ENCODE results near the gene SOCS2.

The SOCS2 gene

GRCh38 chr12:93572712-93573551 lies 457 bp downstream of the SOCS2 start:
- DNase-seq (ENCODE audit: insufficient read length, low spot score): peak; percentile 23
- TF ChIP-seq TAF1 (IDR thresholded peaks at IDR 0.05; ENCODE audit: low read depth, low read length) (no peak), PAX5 (IDR thresholded peaks at IDR 0.05; ENCODE audit: insufficient read depth, low read length, severe bottlenecking) (no peak), POLR2AphosphoS5 (IDR thresholded peaks at IDR 0.05; ENCODE audit: low read depth, low read length) (no peak), SPI1 (IDR thresholded peaks at IDR 0.05; ENCODE audit: low read depth, low read length) (no peak), POLR2A (IDR thresholded peaks at IDR 0.05; ENCODE audit: low read depth, low read length) (no peak), POU2F2 (IDR thresholded peaks at IDR 0.05; ENCODE audit: low read depth, low read length) (no peak)

GRCh38 chr12:93573552-93574223 lies 1.2 kb downstream of the SOCS2 start:
- DNase-seq (ENCODE audit: insufficient read length, low spot score) (no peak), FAIRE-seq (peak; percentile 26)
- TF ChIP-seq POLR2AphosphoS5 (IDR thresholded peaks at IDR 0.05; ENCODE audit: low read depth, low read length) (no peak), POLR2A (IDR thresholded peaks at IDR 0.05; ENCODE audit: low read depth, low read length) (no peak), POU2F2 (IDR thresholded peaks at IDR 0.05; ENCODE audit: low read depth, low read length) (no peak), PAX5 (IDR thresholded peaks at IDR 0.05; ENCODE audit: insufficient read depth, low read length, severe bottlenecking) (no peak), SPI1 (IDR thresholded peaks at IDR 0.05; ENCODE audit: low read depth, low read length) (no peak), TAF1 (IDR thresholded peaks at IDR 0.05; ENCODE audit: low read depth, low read length) (no peak)

More at GRCh38 chr12:93572712-93573551, 457 bp downstream of the SOCS2 start:
- FAIRE-seq: no peak

GRCh38 chr12:93577222-93577621 lies 4.7 kb downstream of the SOCS2 start:
- TF ChIP-seq POLR2A (IDR thresholded peaks at IDR 0.05; ENCODE audit: low read depth, low read length) (no peak), TAF1 (IDR thresholded peaks at IDR 0.05; ENCODE audit: low read depth, low read length) (no peak), POLR2AphosphoS5 (IDR thresholded peaks at IDR 0.05; ENCODE audit: low read depth, low read length) (no peak), POU2F2 (IDR thresholded peaks at IDR 0.05; ENCODE audit: low read depth, low read length) (no peak), PAX5 (IDR thresholded peaks at IDR 0.05; ENCODE audit: insufficient read depth, low read length, severe bottlenecking) (no peak), SPI1 (IDR thresholded peaks at IDR 0.05; ENCODE audit: low read depth, low read length) (no peak)
- FAIRE-seq (no peak), DNase-seq (ENCODE audit: insufficient read length, low spot score) (no peak)

- TF ChIP-seq POLR2A (IDR thresholded peaks at IDR 0.05; ENCODE audit: low read depth, low read length): no peak
- DNase-seq (ENCODE audit: insufficient read length, low spot score): no peak
Observed at GRCh38 chr12:93578221-93578620, 5.7 kb downstream of the SOCS2 start.

GRCh38 chr12:93580682-93581081 lies 8.2 kb downstream of the SOCS2 start:
- FAIRE-seq (no peak), DNase-seq (ENCODE audit: insufficient read length, low spot score) (no peak)
- TF ChIP-seq TAF1 (IDR thresholded peaks at IDR 0.05; ENCODE audit: low read depth, low read length) (no peak), POLR2AphosphoS5 (IDR thresholded peaks at IDR 0.05; ENCODE audit: low read depth, low read length) (no peak), POLR2A (IDR thresholded peaks at IDR 0.05; ENCODE audit: low read depth, low read length) (no peak), POU2F2 (IDR thresholded peaks at IDR 0.05; ENCODE audit: low read depth, low read length) (no peak), PAX5 (IDR thresholded peaks at IDR 0.05; ENCODE audit: insufficient read depth, low read length, severe bottlenecking) (no peak), SPI1 (IDR thresholded peaks at IDR 0.05; ENCODE audit: low read depth, low read length) (no peak)

More at GRCh38 chr12:93578221-93578620, 5.7 kb downstream of the SOCS2 start:
- FAIRE-seq: no peak

- DNase-seq (ENCODE audit: insufficient read length, low spot score): no peak
- FAIRE-seq: no peak
- TF ChIP-seq POLR2AphosphoS5 (IDR thresholded peaks at IDR 0.05; ENCODE audit: low read depth, low read length) (no peak), PAX5 (IDR thresholded peaks at IDR 0.05; ENCODE audit: insufficient read depth, low read length, severe bottlenecking) (no peak), POLR2A (IDR thresholded peaks at IDR 0.05; ENCODE audit: low read depth, low read length) (no peak), TAF1 (IDR thresholded peaks at IDR 0.05; ENCODE audit: low read depth, low read length) (no peak), SPI1 (IDR thresholded peaks at IDR 0.05; ENCODE audit: low read depth, low read length) (no peak), POU2F2 (IDR thresholded peaks at IDR 0.05; ENCODE audit: low read depth, low read length) (no peak)
Observed at GRCh38 chr12:93581370-93581769, 8.9 kb downstream of the SOCS2 start.

- DNase-seq (ENCODE audit: insufficient read length, low spot score): no peak
- no peak for FAIRE-seq
- TF ChIP-seq TAF1 (IDR thresholded peaks at IDR 0.05; ENCODE audit: low read depth, low read length) (no peak), POLR2A (IDR thresholded peaks at IDR 0.05; ENCODE audit: low read depth, low read length) (no peak), SPI1 (IDR thresholded peaks at IDR 0.05; ENCODE audit: low read depth, low read length) (no peak), POLR2AphosphoS5 (IDR thresholded peaks at IDR 0.05; ENCODE audit: low read depth, low read length) (no peak), POU2F2 (IDR thresholded peaks at IDR 0.05; ENCODE audit: low read depth, low read length) (no peak), PAX5 (IDR thresholded peaks at IDR 0.05; ENCODE audit: insufficient read depth, low read length, severe bottlenecking) (no peak)
Observed at GRCh38 chr12:93582351-93582750, 9.9 kb downstream of the SOCS2 start.

GRCh38 chr12:93583627-93584392 lies 11.3 kb downstream of the SOCS2 start:
- TF ChIP-seq PAX5 (IDR thresholded peaks at IDR 0.05; ENCODE audit: insufficient read depth, low read length, severe bottlenecking): no peak
- no peak for TF ChIP-seq TAF1 (IDR thresholded peaks at IDR 0.05; ENCODE audit: low read depth, low read length)
- no peak for TF ChIP-seq POU2F2 (IDR thresholded peaks at IDR 0.05; ENCODE audit: low read depth, low read length)
- TF ChIP-seq POLR2A (IDR thresholded peaks at IDR 0.05; ENCODE audit: low read depth, low read length): no peak
- no peak for TF ChIP-seq SPI1 (IDR thresholded peaks at IDR 0.05; ENCODE audit: low read depth, low read length)
- DNase-seq (ENCODE audit: insufficient read length, low spot score): no peak
- no peak for FAIRE-seq

GRCh38 chr12:93585247-93585646 lies 12.8 kb downstream of the SOCS2 start:
- TF ChIP-seq POLR2A (IDR thresholded peaks at IDR 0.05; ENCODE audit: low read depth, low read length): no peak
- FAIRE-seq: no peak
- DNase-seq (ENCODE audit: insufficient read length, low spot score): no peak

Data from GM12891 (cell line).